Ovary (tissue), 3 donors: ENCODE results near the gene CBX7.

ENCODE experiments used
- POLR2A ChIP-seq: fragments of 450-650 bp; IDR thresholded peaks from one replicate; pipeline ENCODE4 v1.6.1; 2017; ENCODE audit warnings: antibody characterized with exemption, mild to moderate bottlenecking, moderate library complexity
- TF ChIP-seq, protein P1 (sequence below), 3 donors: fragments of 450-650 bp in 2 of 3; fragments of 200-600 bp in 1 of 3; IDR thresholded peaks; one replicate each; pipeline versions ENCODE4 v1.5.1 to v1.8.0; 2016 to 2022; ENCODE audit warnings: antibody characterized with exemption in 3 of 3, mild to moderate bottlenecking in 1 of 3
- donor health status: DM: no; HTN: no; CAD: no.

DNA sequence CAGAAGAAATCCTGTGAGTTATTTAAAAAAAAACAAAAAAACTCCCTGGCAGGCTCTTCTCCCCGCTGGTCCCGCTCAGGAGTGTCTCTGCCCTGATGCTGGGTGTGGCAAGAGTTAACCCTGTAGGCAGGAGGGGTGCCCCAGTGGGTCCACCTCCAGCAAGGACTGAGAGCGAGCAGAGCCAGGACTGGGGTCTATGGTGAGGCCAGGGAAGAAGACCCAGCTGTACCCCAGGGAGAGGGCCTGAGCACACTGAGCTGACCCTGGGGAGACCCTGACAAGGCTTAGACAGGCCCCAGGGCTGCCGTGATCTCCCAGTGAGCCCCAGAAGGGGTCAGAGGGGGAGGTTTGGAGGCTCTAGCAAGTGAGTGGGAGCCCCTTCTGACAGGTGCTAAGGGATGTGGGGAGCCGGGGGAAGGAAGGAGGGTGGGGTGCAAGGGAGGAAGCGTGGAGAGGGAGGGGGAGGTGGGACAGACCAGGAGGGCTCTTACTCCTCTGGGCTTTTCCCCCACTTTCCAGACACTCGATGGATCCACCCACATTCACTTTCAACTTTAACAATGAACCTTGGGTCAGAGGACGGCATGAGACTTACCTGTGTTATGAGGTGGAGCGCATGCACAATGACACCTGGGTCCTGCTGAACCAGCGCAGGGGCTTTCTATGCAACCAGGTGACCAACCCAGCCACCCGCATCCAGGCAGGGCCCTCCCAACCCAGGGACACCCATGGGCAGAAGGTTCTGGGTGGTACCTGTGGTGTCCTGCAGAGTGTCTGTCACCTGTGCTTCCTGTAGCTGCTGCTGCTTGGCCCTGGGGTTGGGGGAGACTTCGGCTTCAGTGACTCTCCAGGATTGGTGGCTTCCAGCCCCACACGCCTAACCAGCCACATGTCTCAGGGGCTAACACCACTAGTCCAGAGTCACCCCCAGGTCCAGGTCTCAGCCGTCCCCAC is 69.0 kb downstream of the CBX7 start:
- no peak for TF ChIP-seq POLR2A
- TF ChIP-seq, protein P1, sequence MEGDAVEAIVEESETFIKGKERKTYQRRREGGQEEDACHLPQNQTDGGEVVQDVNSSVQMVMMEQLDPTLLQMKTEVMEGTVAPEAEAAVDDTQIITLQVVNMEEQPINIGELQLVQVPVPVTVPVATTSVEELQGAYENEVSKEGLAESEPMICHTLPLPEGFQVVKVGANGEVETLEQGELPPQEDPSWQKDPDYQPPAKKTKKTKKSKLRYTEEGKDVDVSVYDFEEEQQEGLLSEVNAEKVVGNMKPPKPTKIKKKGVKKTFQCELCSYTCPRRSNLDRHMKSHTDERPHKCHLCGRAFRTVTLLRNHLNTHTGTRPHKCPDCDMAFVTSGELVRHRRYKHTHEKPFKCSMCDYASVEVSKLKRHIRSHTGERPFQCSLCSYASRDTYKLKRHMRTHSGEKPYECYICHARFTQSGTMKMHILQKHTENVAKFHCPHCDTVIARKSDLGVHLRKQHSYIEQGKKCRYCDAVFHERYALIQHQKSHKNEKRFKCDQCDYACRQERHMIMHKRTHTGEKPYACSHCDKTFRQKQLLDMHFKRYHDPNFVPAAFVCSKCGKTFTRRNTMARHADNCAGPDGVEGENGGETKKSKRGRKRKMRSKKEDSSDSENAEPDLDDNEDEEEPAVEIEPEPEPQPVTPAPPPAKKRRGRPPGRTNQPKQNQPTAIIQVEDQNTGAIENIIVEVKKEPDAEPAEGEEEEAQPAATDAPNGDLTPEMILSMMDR (IDR thresholded peaks at IDR 0.05): no peak
